Liver (tissue), 3 donors: Measurements from ENCODE around the gene DNAJC12.
A peak's percentile ranks its signal among the peaks of the same experiment; 100 is the strongest.

ENCODE experiments used
- TAF1 ChIP-seq: conservative IDR thresholded peaks from 2 replicates; pipeline ENCODE4 v1.6.1; 2016; ENCODE audit warnings: antibody characterized with exemption, mild to moderate bottlenecking
- YY1 ChIP-seq: IDR thresholded peaks from 2 replicates; pipeline ENCODE4 v1.6.1; 2016; ENCODE audit warnings: antibody characterized with exemption, mild to moderate bottlenecking
- TF ChIP-seq, protein P1 (sequence below): fragments of 150-350 bp; IDR thresholded peaks from 2 replicates; pipeline ENCODE4 v1.5.1; 2017; ENCODE audit warnings: improper control_type of control experiment, low read depth, low read length; ENCODE audit not compliant: missing input control
- donor health status: healthy.
- donor health status: healthy.

DNA sequence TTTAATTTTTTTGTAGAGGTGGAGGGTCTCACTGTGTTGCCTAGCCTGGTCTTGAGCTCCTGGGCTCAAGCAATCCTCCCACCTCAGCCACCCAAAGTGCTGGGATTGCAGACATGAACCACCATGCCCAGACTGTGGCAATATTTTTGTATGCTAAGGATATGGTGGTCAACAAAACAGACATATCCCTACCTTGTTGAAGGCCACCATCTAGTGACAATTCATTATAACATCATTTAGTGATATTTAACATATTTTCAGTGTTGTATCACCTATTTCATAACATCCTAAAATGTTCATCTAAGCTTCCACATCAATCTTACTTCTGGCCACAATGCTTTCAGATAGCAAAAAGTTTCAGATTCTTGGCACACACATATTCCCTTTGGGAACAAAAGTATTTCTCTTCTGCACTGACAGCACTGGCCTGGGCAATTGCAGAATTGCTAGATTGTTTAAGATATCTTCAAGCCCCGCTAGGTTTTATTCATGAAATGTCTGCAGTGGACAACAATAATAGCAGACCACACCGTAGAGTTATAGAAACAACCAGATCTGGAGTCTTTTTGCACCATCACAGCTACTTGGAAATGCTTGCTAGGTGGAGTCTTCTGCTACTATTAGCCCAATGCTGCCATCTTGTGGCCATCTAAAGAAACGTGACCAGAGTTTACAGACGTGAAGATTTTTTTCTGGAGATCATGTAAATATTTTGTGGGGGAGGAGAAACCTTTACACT, 58.4 kb downstream of the DNAJC12 start:
- TF ChIP-seq TAF1 (no peak), YY1 (no peak)
- TF ChIP-seq, protein P1, sequence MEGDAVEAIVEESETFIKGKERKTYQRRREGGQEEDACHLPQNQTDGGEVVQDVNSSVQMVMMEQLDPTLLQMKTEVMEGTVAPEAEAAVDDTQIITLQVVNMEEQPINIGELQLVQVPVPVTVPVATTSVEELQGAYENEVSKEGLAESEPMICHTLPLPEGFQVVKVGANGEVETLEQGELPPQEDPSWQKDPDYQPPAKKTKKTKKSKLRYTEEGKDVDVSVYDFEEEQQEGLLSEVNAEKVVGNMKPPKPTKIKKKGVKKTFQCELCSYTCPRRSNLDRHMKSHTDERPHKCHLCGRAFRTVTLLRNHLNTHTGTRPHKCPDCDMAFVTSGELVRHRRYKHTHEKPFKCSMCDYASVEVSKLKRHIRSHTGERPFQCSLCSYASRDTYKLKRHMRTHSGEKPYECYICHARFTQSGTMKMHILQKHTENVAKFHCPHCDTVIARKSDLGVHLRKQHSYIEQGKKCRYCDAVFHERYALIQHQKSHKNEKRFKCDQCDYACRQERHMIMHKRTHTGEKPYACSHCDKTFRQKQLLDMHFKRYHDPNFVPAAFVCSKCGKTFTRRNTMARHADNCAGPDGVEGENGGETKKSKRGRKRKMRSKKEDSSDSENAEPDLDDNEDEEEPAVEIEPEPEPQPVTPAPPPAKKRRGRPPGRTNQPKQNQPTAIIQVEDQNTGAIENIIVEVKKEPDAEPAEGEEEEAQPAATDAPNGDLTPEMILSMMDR: peak; percentile 79
